GM19397 (cell line): ENCODE data around the gene BANF1.

Source experiments
- ATAC-seq: cut with Tn5 transposase; IDR thresholded peaks from one replicate; pipeline ENCODE4 v1.9.1; 2021; ENCODE audit warnings: mild to moderate bottlenecking, moderate library complexity; ENCODE audit not compliant: unreplicated experiment

Gene BANF1

DNA sequence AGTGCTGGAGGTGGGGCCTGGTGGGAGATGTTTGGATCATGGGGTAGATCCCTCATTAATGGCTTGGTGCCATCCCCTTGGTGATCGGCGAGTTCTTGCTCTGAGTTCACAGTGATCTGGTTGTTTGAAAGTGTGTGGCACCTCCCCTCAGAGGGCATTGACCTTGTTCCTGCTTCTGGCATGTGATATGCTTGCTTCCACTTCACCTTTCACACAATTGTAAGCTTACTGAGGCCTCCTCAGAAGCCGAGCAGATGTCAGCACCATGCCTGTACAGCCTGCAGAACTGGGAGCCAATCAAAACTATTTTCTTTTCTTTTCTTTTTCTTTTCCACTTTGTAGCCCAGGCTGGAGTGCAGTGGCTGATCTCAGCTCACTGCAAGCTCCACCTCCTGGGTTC lies 35.0 kb downstream of the BANF1 start:
- ATAC-seq, result no peak

GRCh38 chr11:66039765-66040164 lies 37.5 kb downstream of the BANF1 start:
- no peak for ATAC-seq

GRCh38 chr11:66042227-66042995 lies 40.1 kb downstream of the BANF1 start:
- ATAC-seq, result no peak

GRCh38 chr11:66042996-66043906 lies 40.9 kb downstream of the BANF1 start:
- ATAC-seq, result no peak

GRCh38 chr11:66044757-66045156 lies 42.5 kb downstream of the BANF1 start:
- ATAC-seq, result no peak

- peak; percentile 49 for ATAC-seq
Observed at GRCh38 chr11:66045177-66045639, 42.9 kb downstream of the BANF1 start.

DNA sequence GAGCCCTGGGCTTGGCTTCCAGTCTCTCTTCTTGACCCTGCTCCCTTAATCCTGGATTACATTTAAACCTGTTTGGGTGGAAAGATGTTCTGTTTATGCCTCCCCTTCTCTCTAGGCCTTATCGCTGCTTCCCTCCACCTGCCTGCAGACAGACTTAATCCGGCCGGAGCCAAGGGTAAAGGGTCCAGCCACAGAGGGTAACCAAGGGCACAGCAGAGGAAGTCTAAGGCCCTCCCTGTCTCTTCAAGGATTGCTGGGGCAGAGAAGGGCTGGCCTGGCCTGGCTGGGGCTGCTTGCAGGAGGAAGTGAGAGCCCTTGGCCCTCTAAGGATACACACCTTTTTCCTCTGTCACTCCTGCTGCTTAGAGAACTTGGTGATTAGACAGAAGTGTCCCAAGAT lies 44.6 kb downstream of the BANF1 start:
- ATAC-seq, result no peak

- no peak for ATAC-seq
Observed at GRCh38 chr11:66047541-66048365, 45.5 kb downstream of the BANF1 start.

DNA sequence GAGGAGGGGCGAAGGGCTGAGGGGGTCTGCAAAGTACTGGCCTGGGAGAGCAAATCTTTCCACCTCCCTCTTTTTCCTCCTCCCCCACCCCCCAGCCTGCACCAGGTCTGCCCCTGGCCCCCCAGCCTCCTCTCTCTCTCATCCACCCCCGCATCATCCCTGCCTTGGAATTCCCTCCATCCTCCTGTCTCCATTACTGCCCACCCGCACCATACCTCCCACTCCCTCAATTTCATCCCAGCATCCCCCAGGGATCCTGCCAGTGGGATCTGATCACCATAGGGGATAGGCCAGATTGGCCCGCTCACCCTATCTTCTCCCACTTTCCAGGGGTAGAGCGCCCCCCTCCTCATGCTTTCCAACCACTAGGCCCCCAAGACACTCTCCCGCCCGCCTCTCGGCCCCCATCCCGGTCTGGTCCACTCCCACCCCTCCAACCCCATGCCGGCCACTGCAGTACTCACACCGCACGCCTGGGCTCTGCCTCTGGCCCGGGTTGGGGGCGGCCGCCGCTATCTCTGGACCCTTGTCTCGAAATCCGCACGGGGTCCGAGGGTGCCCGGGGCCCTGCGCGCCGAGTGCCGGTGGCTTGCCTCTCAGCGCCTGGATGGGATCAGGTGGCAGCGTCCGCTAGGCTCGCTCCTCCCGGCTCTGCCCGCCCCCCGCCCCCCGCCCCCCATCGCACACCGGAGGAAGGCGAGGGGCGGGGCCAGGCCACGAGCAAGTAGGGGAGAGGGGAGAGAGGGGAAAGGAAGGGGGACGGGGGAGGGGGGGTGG lies 46.4 kb downstream of the BANF1 start, which contains the start of gene GAL3ST3:
Gene GAL3ST3, minus strand, starts transcription at position 615 of the 777 bp plus-strand sequence. CDS start 3,746 bp downstream, outside the sequence.
- ATAC-seq, result no peak

DNA sequence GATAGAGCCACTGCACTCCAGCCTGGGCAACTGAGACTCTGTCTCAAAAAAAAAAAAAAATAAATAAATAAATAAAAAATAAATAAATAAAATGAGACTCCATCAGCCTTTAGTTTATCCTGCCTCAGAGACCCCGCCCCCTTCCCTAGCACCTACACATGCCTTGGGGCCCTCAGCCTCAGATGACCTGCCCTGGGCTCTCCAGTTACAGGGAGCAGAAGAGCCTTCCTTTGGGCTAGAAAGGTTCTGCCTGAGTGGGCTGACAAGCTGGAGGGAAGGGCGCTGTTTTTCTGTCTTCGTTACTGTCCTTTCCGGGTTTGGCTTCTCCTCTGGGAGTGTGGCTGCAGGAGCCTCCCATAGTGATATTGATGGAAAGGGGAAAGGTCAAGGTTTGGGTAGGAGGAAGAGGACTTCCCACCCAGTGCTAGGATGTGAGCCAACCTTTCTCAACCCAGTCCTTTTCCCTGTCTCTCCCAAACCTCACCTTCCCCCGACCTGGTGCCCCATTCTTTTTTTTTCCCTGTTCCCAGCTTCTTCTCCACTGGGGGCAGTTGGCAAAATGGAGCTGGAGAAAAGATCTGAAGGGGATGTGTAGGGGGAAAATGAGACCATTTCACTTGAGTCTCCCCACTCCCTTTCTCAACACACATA lies 48.4 kb downstream of the BANF1 start:
- no peak for ATAC-seq

GRCh38 chr11:66051371-66051765 lies 49.1 kb downstream of the BANF1 start:
- ATAC-seq, result no peak

DNA sequence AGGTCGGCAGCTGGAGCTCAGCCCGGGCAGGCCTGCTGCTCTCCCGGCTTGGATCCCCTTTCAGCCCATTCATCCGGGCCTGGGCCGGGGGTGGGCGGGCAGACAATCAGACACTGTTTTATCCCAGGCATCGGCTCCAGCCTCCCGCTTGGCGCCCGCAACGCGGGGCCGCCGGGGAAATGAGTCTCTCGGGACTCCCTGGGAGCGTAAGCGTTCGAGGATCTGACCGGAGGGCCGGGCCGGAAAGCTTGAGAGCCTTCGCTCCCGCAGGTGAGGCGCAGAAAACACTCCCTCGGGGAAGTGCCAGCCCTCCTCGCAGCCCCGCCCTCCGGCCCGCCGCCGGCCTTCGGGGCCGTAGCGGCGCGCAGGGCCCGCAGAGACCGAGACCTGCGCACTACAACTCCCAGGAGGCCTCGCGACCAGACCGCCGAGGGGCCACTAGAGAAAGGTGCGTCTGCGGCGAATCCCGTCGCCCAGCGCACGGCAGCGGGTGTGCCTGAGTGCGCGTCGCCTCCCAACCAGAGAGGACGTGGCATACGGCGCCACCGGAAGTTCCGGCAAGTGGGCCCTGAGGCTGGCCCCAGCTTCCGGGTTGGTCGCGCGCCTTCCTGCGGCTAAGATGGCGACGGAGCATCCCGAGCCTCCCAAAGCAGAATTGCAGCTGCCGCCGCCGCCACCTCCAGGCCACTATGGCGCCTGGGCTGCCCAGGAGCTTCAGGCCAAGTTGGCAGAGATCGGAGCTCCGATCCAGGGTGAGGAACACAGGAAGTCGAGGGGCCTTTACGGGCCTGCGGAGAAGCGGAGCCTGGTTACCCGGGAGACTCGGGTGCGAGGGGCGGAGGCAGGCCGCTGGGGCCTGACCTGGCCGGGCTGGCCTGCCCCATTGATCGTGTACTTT lies 49.7 kb downstream of the BANF1 start, which contains the start of gene SF3B2:
Gene SF3B2, plus strand, starts transcription at position 599 of the 898 bp plus-strand sequence. Its CDS starts 21 bp downstream, at position 620.
- peak; percentile 93 for ATAC-seq

DNA sequence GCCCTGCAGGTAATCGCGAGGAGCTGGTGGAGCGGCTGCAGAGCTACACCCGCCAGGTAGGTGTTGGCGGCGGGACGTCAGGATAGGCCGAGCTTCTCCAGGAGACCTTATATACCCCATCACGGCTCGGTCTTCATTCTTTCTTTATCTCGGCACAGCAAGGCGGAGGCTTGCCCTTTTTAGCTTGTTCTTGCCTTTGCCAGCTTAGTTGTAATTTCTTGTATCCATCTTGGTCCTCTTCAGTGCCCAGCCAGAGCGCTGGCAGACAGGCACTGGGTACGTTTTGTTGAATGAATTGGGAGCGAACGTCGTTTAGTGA lies 50.3 kb downstream of the BANF1 start:
- no peak for ATAC-seq
